HG03135 (cell line): ENCODE measurements around the gene PRSS57.
"Not testable (repeated sequence)": the region's sequence is repeated elsewhere in the genome, so short reads cannot be mapped to it uniquely, and the experiment has no call there.

Experiments used
- ATAC-seq: cut with Tn5 transposase; IDR thresholded peaks from one replicate; pipeline ENCODE4 v1.9.1; 2021; ENCODE audit warnings: mild to moderate bottlenecking, moderate library complexity; ENCODE audit not compliant: unreplicated experiment

The PRSS57 gene

GRCh38 chr19:695352-695949 is at the start of gene PRSS57:
PRSS57 (minus strand) TSS chr19:695452; CDS start chr19:695430, 22 bp downstream.
- ATAC-seq = no peak

GRCh38 chr19:743168-743687 is 48.0 kb upstream of the PRSS57 start:
- ATAC-seq = no peak

- no peak for ATAC-seq
Observed at GRCh38 chr19:742540-743075, 47.4 kb upstream of the PRSS57 start.

- no peak for ATAC-seq
Observed at GRCh38 chr19:741506-742131, 46.4 kb upstream of the PRSS57 start.

- ATAC-seq = not testable (repeated sequence)
Observed at GRCh38 chr19:740816-741505, 45.7 kb upstream of the PRSS57 start.

- ATAC-seq = no peak
Observed at GRCh38 chr19:739998-740715, 44.9 kb upstream of the PRSS57 start.

- no peak for ATAC-seq
Observed at GRCh38 chr19:738509-739128, 43.4 kb upstream of the PRSS57 start.

GRCh38 chr19:737591-738093 is 42.4 kb upstream of the PRSS57 start:
- no peak for ATAC-seq

GRCh38 chr19:736125-736524 is 40.9 kb upstream of the PRSS57 start:
- no peak for ATAC-seq

- no peak for ATAC-seq
Observed at GRCh38 chr19:734716-735115, 39.5 kb upstream of the PRSS57 start.

- no peak for ATAC-seq
Observed at GRCh38 chr19:732148-733069, 37.2 kb upstream of the PRSS57 start.

GRCh38 chr19:731000-731399 is 35.7 kb upstream of the PRSS57 start:
- ATAC-seq = no peak

- ATAC-seq = no peak
Observed at GRCh38 chr19:729965-730668, 34.9 kb upstream of the PRSS57 start.

GRCh38 chr19:729564-729963 is 34.3 kb upstream of the PRSS57 start:
- ATAC-seq = not testable (repeated sequence)

GRCh38 chr19:728011-728410 is 32.8 kb upstream of the PRSS57 start:
- no peak for ATAC-seq

GRCh38 chr19:726993-727956 is 32.0 kb upstream of the PRSS57 start:
- no peak for ATAC-seq

- ATAC-seq = no peak
Observed at GRCh38 chr19:725461-726089, 30.3 kb upstream of the PRSS57 start.
